HTERT RPE-1 (cell line): ENCODE measurements around the gene ANKS1B.
"Not testable (repeated sequence)": the region's sequence is repeated elsewhere in the genome, so short reads cannot be mapped to it uniquely, and the experiment has no call there.

Experiments used
- in situ Hi-C: fragments of 300-500 bp; cut with MboI; formaldehyde crosslinking; loops from 4 replicates; pipeline ENCODE4 v1.14.3; 2020; ENCODE audit warnings: low sequenced_read_pairs

Gene ANKS1B

DNA sequence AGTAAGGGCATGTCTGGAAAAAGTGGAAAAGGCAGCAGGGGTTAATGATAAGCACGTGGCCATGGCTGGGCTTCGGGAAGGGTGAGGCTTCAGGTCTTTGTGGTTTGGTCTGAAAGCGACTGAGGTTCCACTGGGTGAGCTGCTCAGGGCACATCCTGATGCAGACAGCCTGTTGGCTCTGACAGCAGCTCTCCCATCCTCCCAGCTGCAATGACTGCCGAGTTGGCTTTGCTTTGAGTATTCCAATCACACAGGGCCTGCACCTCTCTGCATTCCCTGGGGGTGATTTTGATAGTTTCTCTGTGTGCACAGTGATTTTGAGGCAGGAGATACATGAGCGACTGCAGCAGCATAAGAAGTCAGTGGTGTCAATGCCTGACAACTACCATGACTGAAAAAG lies 948.9 kb downstream of the ANKS1B start:
- in situ Hi-C loops = no loop called here

DNA sequence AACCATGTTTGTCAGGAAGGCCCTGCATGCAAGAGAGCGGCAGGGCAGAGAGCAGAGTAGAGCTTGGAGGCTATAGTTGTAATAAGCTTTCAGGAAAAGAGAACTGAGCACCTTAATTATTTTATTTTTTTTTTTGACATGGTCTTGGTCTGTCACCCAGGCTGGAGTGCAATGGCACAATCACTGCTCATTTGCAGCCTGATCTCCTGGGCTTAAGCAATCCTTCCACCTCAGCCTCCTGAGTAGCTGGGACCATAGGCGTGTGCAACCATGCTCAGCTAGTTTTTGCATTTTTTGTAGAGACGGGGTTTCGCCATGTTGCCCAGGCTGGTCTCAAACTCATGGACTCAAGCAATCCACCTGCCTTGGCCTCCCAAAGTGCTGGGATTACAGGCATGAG lies 950.5 kb downstream of the ANKS1B start:
- in situ Hi-C loops = not testable (repeated sequence)

DNA sequence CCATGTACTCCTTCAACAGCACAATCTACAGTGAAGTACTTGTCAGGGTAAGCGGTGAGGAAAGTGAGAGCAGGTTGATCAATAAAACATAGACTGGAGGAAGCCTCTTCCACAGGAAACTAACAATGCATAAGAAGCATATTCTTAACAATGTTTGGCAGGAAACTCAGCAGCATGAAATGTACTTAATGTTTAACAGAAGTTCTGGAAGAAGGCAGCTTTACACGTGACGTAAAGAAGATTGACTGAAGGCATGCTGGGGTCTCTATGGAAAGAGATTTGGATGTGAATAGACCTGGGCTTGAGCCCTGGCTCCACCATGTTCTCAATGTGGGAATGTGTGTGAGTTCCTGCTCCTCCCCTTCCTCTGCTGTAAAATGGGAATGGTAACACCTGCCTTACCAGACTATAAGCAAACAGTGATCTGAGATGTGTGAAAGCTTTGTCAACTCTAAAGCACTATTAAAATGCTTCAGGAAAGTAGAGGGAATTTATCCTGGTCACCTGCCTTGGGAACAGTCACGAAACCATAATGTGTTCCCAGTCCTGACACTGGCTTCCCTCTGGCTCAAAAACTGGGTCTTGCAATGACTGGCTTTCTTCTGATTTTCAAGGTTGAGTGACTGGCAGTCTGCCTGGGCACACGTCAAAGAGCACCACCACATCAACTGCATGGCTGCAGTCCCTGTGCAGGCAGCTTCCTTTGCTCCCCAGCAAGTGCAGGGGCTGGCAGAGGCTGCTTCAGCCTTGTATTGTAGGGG lies 955.0 kb downstream of the ANKS1B start:
- in situ Hi-C loops = no loop called here

DNA sequence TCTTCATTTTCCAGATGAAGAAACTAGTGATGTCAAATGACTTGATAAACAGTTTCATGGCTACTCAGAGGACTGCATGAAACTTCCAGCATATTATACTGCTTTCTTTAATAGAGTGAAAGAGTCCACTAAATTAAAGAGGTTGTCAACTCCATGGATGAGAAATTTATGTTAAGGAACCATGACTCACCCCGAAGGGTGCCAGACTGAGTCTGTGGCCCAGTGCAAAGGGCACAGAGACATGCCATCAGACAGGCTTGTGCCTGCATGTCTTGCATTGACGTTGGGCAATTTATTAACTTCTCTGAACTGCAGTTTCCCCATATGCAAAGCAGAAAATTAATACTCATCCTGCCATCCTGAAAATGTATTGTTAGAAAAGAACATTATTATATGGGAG lies 957.3 kb downstream of the ANKS1B start:
- in situ Hi-C loops = no loop called here

DNA sequence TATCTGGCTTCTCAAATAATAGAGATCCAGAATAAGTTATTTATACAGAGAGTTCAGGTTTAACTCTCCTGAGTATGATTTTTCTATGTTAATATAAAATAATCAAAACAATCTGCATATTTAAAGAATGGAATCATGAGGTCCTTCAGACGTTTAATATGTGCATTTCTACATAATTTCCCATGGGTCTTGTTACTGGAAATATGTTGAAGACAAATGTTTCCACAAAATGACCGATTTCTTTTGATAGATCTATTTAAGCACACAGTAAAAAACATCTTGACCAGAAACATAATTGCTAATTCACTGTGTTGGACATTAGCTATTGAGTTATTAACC lies 957.7 kb downstream of the ANKS1B start:
- in situ Hi-C loops = no loop called here

DNA sequence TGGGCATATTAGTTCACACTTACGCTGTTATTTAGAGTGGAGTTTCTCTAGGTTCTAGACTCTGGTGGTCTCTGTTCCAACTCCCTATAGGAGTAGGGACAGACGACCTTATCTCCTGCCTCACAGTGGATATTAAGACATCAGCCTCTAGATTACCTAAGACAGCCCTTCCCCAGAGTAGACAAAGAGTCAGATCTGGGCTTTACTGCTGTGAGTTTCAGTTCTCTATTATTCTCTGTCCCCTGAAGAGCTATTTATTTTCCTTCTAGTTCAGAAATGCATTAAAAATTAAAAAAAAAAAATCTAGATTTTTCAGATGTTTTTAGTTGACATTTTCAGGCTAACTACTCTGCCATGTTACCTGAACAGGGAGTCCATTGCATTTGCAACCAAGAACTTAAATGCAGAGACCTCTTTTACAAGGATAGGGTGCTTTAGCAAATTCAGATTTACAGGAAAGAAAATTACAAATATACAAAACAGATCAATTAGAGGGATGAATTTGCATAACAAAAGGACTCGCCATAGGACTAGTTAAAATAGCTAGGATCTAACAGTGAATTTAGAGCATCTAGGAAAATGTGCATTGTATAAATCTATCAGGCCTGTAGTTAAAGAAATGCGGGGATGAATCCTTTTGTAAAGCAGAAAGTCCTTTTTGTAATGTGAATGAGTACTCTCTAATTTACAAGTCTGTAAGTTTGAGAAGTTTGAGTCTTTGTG lies 958.2 kb downstream of the ANKS1B start:
- in situ Hi-C loops = no loop called here

DNA sequence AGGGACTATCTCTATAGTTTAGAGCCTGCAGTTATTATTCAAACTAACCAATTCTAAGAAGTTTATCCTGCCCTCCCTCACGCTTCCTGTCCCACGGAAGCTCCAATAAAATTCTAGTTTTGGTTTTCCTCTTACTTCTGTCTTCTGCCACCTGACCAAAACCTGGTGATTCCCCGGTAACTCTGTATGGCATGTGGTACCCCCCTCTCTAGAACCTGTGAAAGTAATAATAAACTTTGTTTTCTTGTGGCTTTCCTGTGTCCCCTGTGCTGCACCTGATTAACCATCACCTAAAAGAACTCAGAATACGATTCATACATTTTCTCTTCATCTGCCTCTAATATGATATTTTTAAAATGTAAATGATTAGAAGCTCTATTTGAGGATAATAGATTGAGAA lies 959.9 kb downstream of the ANKS1B start:
- in situ Hi-C loops = no loop called here

DNA sequence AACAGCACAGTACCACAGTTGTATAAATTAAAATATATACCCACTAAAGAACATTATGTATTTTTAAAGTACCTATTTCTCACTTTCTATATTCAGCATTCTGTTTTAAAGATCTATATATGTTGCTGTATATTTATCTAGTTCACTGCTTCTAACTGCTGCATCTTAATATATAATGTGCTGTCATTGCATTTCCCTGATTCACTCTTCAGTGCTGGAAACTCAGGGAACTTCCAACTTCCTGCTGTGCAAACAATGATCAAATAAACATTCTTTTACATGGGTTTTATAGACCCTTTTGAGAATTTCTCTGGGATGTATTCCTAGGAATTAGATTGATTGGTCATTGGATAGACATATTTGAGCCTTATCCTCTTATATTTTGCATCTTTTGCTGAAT lies 960.5 kb downstream of the ANKS1B start:
- in situ Hi-C loops = no loop called here

DNA sequence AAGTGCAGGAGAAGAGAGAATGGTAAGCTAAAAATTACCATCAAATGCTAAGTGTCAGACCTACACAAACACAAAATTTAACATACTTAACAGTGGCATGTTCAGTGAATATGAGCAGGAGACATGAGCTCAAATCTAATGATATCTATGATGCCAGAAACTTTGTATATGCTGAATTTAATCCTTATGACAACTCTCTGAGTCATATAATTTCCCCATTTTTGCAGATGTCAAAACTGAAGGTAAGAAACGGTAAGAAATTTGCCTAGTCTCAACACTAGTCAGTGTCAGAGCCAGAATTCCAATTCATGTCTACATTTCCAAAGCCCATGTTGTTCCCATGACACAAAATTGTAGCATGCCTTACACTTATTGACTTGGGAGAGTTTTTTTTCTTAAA lies 963.9 kb downstream of the ANKS1B start:
- in situ Hi-C loops = no loop called here

DNA sequence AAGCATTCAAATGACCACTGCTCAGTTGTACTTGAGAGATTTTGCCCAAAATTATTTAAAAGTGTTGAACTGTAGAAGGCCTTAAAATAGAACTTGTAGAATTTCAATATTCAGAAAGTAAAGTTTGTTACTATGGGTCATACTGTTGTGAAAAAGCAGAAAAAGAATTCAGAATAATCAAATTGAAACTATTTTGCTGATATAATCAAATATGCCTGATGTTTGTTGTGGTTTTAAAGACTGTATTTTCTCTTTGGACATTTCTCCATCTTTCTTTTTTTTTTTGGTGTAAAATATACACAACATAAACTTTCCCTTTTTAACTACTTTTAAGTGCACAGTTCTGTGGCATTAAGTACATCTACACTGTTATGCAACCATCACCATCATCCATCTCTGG lies 964.9 kb downstream of the ANKS1B start:
- in situ Hi-C loops = no loop called here

DNA sequence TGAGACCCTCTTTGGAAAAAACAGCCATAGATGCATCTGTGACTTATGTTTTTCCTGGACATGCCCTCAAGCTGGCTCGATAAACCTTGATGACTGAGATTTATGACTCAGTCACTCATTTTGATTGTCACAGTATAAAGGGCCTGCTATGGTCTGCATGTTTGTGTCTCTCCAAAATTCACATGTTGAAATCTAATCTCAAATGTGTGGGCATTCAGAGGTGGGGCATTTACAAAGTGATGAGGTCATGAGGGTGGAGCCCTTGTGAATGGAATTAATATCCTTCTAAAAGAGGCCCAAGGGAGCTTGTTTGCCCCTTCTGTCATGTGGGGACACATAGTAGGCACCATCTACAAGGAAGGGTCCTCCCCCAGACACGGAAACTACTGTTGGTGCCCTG lies 966.8 kb downstream of the ANKS1B start:
- in situ Hi-C loops = no loop called here

DNA sequence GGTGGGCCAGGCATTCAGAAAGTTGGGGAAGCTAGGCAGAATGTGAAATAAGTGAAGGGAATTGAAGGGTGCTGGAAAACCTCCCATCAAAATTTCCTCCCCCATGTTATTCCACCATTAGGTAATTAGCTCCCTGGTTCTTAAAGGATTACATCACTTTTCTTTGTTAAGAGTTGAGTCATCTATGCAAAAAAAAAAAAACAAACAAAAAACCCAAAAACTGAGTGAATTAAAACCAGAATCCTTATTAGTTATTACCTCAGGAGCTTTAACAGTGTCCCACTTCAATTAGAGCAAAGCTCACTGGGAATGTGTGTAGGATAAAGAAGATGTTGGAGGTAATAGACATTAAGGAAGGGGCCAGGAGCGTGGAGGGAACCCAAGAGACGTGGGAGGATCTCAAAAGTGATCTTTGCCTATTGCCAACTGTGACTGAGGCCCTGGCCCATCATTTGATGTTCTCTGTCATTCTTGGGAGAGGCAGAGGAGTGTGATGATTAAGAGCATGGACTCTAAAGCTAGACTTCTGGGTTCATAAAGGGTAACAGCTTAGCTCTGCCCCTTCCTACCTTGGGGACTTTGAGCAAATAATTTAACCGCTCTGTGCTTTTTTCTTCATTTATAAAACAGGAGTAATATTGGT lies 975.0 kb downstream of the ANKS1B start:
- in situ Hi-C loops = no loop called here

DNA sequence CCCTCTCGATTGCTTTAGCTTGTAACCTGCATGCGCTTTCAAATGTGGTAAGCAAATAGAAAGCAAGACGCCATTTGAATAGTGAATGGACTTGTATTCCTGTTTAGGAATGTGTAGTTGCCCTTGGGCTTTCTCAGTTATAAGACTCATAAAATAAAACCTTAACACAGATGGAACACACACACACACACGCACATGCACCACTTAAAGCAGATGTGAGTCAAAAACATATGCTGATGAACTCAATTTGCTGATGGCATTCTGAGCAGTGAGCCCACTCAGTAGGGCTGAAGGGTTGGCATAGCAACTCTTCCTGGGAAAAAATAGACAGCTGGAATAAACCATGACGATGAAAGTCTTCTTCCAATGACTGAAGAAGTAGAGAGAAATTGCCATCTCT lies 979.1 kb downstream of the ANKS1B start:
- in situ Hi-C loops = no loop called here

DNA sequence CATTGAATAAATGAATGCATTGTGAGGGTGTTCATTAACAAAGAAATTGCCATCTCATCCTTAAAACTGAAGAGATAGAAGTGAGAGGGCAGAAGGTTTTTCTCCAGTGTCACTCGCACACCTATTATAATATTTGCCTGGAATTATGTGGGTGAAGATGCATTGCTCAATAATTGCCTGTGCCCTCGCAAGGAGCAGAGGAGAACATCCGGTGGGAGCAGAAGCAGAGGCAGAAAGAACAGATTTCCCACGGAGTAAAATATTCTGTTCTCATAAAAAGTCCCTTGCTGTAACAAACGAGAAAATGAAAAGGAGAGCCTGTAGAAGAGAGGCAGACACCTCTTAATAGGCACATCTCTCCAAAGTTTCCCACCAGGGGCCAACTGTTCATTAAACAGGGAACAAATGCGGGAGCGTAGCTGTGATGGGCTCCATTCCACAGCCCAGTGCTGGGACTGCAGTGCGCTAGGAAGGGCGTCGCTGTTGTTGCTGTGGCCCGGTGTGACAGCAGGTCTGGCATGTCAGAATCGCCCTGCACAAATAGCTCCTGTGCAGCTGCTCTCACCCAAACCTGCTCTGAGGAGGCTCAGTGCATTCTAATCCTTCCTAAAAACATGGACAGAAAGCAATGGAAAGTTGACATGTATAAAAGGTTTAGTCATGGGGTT lies 979.8 kb downstream of the ANKS1B start:
- in situ Hi-C loops = no loop called here

DNA sequence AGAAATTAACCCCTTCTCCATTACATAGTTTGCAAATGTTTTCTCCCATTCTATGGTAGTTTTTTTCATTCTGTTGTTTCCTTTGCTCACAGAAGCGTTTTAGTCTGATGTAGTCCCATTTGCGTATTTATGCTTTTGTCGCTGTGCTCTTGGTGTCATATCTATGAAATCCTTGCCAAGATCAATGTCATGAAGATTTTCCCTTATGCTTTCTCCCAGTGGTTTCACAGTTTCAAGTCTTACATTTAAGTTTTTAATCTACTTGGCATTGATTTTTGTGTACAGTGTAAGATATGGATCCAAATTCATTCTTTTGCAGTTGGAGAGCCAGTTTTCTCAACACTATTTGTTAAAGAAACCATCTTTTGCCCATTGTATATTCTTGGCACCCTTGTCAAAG lies 982.0 kb downstream of the ANKS1B start:
- in situ Hi-C loops = no loop called here

DNA sequence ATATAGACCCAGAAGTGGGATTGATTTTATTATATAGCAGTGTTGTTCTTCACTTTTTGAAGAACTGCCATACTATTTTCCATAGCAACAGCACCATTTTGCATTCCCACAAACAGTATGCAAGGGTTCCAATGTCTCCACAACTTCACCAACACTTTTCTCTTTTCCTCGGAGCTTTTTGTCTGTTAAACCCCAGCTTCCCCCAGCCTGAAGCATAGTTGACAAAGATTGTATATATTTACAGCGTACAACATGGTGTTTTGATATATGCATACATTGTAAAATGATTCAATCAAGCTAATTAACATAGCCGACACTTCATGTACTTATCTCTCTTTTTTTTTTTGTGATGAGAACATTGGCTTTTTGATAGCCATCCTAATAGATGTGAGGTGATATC lies 982.6 kb downstream of the ANKS1B start:
- in situ Hi-C loops = no loop called here

DNA sequence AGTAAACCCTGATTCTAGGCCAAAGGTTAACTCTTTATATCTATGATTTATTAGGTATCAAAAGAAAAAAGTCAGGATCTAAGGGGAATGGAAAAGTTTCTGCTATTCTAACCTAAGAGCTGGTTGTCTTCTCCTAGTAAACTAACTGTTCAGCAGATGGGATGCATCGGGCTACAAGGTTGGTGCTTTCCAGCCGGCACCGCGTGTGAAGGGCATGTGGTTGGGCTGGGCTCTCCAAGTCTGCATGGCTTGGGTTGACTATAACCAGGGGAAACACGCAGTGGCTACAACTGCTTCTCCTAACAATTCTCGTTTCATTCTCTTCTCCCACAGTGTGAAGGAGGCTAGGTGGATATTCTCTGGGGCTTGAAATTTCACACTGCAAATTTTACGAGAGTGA lies 985.2 kb downstream of the ANKS1B start:
- in situ Hi-C loops = no loop called here

DNA sequence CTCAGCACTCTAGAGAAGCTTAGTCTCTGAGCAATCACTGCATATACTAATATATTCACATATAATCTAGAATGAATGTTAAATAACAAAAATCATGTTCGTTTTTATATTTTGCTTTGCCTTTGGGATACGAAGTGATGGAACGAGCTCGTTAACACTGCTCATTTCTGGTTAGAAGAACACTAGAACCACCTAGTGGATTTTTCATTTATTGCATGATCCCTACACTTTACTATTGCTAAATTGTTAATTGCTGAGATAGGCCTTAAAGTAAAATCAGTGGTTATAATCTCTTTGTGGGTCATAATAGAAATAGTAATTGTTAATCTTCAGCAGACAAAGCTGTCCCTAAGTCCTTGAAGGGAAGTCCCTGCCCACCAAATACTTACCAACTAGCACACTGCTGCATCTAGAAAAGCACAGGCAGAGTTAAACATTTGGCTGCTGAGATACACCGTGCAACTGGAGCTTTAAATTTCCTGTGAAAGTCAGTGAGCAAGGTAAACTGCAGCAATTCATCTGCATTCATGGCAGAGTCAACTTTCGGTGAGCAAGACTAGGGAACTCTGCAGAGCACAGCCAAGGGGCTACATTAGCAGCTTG lies 985.9 kb downstream of the ANKS1B start:
- in situ Hi-C loops = no loop called here

DNA sequence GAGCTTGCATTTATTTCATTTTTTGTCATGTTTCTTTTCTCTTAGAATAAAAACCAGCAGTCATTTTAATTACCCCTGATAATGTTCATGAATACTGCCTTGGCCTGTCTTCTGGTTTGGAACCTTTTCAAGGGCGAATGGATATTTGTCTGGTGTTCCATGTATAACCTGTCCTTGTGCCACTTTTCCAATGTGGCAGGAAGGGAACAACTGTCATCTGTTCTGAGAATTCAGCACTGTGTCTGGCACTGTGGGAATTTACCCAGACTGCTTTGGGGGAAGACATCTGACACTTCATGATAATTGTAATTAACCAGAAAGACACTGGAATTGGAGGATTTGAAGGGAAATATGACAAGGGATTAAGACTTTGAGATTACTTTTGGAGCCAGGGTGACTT lies 986.8 kb downstream of the ANKS1B start:
- in situ Hi-C loops = no loop called here

DNA sequence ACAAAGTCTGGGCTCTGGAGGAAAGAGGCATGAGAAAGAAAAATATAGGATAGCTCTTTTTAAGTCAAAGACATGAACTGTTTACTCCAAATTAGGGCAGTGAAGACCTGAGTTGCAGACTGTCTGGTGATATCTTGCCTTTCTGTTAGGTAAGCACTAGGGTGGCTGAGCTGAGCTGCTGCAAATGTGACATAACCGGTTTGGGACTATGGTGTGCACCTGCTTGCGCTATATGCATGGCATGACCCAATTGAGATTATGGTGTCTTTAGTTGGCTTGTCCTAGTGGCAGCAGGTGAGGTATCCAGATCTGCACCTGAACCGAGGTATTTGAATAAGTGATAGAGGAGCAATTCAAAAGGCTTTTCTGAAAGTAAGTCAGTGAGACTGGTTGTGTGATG lies 994.1 kb downstream of the ANKS1B start:
- in situ Hi-C loops = no loop called here

DNA sequence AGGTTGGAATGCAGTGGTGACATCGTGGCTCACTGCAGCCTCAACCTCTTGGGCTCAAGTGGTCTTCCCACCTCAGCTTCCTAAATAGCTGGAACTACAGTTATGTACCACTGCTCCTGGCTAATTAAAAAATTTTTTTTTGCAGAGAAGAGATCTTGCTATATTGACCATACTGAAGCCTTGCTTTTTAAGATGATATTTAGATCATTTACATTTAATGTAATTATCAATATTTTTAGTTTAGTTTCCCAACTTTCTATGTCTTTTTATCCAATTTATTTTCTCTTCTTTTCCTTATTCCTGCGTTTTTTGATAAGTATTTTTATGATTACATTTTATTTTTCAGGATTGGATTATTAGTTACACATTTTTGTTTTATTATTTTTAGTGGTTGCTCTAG lies 999.6 kb downstream of the ANKS1B start:
- in situ Hi-C loops = no loop called here
